NCI-H1930 (cell line): ENCODE results near the gene PRSS22.

Experiments
- DNase-seq, 2 experiments: peaks; one replicate each; lab custom pipeline; 2025; lab: John Stamatoyannopoulos, UW

Gene PRSS22

DNA sequence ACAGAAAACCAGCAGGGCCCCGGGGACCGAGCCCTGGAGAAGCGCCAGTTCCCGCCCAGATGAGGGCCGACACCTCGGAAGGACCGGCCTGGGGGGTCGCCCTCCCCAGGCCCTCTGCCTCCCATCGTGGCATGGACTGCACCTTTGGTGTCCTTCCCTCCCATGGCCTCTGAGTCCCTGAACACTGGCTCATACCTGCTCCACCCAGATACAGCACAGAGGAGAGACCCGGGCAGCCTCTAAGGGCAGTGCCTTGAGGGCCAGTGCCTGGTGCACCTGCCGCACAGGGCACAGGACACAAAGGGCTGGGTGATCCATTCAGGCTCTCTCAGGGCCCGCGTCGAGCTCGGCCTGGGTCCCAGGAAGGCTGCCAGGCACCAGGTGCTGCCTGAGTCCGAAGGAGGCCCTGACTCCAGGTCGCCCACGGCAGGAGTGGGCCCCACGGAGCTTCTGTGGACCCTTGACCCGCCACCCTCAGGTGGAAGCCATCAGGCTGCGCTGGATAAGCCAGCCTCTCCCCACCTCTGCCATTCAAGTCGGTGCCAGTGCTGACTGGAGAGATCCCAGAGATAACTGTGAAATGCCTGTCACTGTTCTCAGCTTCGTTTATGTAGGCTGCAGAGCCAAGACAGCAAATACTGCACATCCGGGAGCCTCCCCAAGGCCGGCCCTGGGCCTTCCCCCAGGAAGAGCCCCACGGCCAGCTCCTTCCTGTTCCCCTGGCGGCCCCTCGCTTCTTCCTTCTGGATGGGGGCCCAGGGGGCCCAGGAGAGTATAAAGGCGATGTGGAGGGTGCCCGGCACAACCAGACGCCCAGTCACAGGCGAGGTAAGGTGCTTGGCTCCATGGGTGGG, 28.2 kb downstream of the PRSS22 start, which contains the start of gene ZG16B:
Gene ZG16B, plus strand, starts transcription at position 803 of the 854 bp plus-strand sequence. CDS start 139 bp downstream, outside the sequence.
- DNase-seq = no peak

DNA sequence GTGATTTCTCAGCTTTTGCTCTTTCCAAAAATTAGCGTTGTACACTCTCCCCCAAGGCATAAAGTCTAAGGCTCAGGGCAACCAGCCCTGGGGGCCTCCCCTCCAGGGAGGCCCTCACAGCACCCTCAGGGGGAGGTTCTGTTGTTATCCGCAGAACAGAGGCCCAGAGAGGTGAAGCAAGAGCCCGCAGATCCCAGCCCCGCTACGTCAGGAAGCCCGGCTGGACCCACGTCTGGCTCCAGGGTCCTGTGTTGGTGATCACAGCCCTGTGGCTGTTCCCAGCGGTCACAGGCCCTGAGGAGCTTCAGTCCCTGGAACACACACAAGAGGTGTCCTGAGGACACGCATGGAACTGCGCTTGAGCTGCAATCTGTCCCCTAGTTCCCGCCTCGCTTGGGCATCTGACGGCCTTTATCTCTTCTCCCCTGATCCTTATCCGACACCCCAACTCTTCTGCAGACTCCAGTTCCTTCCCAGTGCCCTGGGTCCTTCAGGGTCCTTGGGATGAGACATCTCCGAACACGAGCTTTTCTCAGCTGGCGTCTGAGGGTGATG, 29.0 kb downstream of the PRSS22 start:
- DNase-seq = no peak

DNA sequence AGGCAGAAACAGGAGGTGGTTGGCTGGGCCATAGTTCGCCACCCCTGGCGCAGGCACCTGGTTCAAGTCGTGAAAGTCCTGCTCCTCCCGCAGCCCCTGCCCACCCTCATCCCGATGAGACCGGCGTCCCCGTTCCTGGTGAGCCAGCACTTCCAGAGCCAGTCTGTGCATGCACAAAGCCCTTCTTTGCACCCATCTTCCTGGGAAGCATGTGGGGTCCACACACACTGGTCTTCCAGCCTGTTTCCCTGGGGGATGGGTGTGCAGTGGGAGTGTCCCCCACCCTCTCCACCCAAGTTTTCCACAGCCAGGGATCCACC, 29.5 kb downstream of the PRSS22 start:
- DNase-seq = no peak

DNA sequence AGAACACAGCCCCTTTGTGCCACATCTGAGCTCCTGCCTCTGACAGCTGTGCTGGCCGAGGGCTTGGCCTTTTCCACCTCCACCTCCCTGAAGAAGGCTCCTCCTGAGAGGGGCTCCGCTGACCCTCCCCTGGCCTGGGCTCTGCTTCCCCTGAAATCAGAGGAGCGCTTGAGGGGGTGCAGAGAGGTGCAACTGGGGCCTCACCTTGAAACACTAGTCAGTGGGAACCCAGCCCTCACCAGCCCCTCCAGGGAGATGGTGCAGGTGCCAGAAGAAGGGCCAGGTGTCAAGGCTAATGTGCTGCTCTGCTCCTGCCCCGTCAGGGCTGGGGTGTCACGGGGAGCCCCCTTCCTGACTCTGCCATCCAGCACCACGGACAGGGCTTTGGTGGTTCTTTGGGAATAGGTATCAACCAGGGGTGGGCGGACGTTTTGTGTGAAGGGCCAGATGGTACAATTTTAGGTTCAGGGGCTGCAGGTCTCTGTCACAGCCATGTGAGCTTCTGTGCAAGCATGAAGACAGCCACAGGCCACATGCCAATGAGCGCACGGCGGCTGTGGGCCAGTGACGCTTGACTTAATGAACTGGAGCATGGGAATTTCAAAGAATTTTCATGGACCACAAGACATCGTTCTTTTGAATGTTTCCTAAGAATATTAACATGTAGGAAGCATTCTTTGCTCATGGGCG, 30.0 kb downstream of the PRSS22 start:
- no peak for DNase-seq

DNA sequence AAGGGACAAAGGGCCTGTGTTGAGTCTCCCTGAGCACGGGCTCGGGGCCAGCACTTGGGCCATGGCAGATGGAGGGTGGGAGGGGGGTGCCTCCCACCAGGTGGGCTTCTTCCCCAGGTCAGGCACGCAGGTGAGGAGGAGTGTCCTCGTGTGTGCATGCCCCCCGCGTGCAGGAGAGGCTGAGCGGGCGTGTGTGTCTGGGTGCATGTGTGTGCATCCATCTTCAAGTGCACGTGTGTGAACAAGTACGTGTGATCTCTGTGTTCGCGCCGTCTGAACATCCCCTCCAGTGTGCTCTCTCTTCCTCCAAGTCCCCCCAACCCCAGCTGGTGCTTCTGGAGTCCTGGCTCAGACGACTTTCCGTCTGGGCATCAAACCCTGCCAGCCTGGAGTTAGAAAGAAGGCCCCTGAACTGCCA, 30.6 kb downstream of the PRSS22 start:
- DNase-seq = no peak

DNA sequence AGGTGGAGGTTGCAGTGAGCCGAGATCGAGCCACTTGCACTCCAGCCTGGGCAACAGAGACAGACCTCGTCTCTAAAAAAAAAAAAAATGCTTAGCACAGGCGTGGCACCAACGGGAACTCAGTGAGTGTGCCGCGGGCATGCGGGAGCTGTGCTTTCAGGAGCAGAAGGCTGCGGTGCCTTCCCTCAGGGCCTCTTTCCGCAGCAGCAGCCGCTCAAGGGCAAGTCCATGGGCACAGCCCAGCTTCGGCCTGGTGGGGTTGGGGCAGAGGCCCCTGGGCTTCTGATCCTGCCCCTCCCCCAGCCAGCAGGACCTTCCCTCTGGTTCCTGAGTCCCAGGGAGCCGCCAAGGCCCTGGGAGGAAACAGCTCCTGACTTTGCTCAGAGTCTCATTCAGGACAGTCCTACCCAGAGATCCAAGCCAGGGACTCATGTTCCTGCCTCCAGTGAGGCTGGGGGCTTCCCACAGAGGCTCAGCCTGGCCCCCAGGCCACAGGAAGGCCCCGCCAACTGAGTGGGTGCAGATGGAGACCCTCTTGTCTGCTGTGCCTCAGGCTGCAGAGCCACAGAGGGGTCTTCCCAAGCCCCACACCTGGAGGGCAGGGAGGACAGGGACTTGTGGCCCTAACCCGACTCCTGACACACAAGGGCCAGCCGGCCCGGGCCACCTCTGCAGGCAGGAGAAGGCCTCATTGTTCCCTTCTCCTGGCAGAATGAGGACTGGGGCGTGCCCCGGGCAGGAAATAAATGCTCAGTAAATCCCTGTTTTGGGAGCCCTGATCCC, 31.2 kb downstream of the PRSS22 start:
- no peak for DNase-seq

DNA sequence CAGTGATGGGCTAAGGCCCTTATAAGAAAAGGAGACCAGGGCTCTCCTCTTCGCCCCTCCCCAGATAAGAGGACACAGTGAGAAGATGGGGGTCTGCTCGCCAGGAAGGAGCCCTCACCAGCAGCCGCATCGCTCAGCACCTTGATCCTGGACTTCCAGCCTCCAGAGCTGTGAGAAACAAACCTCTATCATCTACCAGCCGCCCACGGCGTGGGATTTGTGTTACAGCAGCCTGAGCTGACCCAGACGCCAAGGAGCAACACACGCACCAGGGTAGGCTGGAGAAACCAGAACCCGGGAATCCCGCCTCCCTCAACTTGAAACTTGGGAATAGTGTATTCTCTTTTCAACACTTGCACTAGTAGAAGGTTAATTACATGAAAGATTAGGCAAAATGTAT, 32.1 kb downstream of the PRSS22 start:
- DNase-seq = no peak

DNA sequence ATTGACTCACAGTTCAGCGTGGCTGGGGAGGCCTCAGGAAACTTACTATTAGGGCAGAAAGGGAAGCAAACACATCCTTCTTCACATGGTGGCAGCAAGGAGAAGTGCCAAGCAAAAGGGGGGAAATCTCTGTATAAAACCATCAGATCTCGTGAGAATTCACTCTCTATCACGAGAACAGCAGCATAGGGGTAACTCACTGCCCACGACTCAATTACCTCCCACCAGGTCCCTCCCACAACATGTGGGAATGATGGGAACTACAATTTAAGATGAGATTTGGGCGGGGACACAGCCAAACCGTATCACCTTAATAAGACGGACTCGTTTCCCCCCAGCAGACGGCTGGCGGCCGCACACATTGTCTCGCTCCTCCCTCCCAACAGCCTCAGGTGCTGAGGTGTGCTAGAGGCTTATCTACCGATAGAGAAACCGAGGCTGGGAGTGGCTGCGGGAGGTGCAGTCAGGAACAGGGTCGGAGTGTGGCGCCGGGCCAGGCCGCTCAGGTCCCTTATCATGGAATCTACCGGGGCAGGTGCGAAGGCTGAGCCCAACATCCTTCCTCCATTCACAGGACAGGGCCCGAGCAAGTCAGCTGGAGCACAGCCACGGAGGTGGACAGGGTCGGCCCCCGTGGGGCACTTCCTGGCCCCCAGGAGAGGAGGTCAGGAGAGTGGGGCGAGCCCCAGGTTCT, 32.8 kb downstream of the PRSS22 start:
- no peak for DNase-seq

DNA sequence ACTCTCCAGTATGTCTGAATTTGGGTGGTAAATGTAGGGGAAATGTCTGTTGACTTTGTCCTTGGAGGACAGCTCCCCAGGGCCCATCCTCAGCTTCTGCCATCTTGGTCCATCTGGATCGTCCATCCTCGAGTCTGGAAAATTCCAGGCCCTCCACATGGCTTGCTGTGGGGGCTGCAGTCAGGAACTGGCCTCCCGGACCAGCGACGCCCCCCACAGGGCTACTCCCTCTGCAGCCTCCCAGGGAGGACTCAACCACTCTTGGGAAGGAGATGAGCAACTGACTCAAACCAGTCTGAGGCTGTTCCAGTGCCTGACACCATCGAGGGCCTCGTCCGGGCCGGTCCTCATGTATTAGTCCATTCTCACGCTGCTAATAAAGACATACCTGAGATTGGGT, 33.3 kb downstream of the PRSS22 start:
- no peak for DNase-seq

DNA sequence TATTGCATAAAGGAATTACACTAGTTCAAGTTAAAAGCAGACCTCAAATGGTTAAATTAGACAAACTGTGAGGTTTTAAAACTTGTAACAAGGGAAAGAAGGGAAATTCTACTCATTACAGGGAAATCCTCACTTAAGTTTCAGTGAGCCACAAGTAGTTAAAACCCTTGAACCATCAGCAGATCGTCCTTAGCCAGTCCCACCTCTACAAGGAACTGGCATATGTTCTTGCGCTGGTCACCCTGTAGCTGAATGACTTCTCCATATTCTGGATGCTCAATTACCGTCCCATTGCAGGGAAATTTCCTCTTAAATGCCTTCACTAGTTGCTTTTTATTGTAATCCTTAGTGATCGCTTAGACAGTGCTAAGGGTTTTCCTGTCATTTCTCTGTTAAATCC, 35.5 kb downstream of the PRSS22 start:
- DNase-seq = no peak

DNA sequence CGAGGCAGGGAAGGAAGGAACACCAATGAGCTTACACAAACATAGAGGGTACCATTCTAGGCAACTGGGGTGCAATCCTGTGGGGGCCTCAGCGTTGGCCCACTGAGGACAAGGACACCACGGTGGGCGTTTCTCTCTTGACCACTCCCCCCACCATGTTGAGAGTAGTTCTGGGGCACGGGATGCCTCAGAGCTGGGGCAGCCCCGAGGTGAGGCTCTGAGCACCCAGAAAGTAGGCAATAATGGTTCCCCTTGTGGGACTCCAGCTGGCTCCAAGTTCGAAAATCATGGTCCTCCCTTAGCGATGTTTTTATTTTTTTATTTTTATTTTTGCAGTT, 35.8 kb downstream of the PRSS22 start:
- no peak for DNase-seq

DNA sequence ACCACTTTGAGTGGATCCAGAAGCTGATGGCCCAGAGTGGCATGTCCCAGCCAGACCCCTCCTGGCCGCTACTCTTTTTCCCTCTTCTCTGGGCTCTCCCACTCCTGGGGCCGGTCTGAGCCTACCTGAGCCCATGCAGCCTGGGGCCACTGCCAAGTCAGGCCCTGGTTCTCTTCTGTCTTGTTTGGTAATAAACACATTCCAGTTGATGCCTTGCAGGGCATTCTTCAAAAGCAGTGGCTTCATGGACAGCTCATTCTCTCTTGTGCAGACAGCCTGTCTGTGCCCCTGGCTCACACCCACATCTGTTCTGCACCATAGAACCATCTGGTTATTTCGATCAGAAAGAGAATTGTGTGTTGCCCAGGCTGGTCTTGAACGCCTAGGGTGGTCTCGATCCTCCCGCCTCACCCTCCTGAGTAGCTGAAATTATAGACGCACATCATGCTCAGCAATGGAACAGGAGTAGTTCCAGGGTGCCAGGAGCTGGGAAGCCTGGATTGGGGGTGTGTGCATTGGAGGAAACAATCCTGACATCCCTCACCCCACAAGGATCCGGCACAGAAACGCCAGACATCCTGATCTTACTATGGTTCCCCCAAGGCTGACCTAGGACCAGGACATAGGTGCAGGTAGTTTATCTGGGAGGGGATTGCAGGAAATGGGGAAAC, 36.3 kb downstream of the PRSS22 start:
- no peak for DNase-seq

DNA sequence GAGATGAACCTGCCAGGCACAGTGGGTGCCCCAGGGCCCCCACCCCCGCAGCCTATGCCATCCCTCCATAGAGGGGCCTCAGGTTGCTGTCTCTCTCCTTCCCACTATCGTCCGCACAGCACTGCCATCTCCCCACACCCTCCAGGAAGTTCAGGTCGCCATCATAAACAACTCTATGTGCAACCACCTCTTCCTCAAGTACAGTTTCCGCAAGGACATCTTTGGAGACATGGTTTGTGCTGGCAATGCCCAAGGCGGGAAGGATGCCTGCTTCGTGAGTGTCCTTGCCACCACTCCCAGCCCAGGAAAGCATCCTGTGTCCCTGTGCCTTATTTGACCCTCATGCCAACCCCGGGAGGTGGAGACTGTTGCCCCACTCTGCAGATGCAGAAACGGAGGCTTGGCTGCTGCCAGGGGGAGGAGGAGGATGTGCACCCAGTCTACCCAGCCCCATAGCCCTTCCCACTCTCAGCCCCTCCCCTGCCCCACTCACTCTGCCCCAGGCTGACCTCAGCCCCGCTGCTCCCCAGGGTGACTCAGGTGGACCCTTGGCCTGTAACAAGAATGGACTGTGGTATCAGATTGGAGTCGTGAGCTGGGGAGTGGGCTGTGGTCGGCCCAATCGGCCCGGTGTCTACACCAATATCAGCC, 37.0 kb downstream of the PRSS22 start:
- no peak for DNase-seq

DNA sequence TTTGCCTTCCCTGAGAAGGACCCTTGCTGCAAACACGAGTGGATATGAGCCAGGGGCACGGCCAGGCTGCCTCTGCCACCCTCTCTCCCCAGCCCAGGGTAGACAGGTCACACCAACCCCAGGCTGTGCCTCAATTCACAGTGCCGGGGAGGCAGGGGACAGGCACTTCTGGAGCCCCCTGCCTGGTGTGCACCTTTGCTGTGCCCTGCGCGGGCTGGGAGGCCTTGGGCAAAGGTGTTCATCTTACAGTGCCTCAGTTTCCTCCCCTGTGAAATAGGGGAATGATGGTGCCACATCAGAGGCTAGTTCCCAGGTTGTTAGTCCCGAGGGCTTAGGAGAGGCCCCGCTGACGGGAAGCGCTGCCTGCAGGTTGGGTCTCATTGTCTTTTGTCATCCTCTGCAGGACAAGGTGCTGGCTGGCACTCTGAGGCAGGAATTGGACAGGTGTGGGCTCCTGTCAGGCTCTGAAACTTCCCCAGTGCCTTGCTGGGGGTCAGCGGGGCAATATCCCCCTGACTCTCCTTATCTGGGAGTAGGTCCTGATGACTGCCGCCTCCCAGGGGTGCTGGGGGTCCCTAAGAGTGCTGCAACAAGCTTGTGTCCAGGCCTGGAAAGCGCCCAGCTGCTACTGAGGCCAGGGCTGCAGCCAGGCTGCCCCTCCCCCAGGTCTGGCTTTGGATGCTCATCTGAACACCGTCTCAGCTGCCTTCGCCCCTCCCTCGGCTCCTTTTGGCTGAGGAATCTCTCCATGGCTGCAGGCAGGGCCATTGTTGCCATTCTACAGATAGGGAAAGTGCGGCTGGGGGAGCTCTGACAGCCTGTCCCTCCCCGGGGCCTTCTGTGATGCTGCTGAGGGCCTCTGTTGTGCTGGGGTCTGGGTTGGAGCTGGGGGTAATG, 37.8 kb downstream of the PRSS22 start:
- no peak for DNase-seq

DNA sequence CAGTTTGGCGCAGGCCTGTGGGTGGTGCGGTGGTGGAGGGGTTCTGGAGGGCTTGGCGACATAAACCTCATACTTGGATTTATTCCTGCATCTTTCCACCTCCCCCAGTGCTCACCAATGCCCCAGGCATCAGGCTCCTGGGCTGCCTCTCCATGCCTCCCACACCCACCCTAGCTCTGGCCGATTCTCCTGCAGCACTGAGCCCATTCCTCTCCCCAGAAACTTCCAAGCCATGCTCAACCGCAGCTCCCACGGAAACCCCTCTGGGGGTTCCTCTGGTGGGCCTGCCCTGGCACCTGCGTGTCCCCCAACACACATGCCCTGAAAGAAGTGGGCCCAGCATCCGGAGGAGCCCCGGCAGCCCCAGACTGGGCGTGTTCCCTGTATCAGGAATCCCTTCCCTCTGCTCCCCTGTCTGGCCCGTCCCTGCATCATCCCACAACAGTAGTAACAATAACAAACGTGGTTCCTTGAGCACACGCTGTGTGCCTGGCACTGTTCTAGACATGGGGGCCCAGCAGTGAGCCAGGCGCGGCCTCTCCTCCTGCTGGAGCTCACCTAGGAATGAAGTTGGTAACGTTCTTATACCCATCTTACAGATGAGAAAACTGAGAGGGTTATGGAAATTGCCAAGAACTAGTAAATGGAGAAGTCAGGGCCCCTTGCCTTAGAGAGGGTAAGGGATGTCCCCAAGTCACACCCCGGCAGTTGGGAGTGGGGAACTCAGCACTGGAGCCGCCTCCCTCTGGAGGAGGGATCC, 38.6 kb downstream of the PRSS22 start:
- DNase-seq = no peak

DNA sequence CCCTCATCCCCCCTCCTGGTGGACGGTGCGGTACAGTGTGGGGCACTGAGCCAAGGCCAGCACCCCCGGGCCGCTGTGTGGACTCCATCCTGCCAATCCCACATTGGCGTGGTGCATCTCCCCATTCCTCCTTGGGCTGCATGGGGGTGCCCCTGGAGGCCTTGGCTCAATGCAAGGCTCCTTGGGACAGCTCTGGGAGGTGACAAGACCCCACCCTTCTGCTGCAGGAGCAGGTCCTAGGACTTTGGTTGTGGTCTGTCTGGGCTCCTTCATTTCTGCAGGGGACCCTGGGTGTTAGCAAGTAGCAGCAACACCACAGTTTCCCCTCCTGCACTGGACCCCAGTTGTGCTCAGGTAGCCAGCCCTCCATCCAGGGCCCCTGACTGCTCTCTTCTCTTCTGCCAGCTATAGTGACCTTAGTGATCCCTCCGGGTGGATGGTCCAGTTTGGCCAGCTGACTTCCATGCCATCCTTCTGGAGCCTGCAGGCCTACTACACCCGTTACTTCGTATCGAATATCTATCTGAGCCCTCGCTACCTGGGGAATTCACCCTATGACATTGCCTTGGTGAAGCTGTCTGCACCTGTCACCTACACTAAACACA, 39.6 kb downstream of the PRSS22 start:
- no peak for DNase-seq

DNA sequence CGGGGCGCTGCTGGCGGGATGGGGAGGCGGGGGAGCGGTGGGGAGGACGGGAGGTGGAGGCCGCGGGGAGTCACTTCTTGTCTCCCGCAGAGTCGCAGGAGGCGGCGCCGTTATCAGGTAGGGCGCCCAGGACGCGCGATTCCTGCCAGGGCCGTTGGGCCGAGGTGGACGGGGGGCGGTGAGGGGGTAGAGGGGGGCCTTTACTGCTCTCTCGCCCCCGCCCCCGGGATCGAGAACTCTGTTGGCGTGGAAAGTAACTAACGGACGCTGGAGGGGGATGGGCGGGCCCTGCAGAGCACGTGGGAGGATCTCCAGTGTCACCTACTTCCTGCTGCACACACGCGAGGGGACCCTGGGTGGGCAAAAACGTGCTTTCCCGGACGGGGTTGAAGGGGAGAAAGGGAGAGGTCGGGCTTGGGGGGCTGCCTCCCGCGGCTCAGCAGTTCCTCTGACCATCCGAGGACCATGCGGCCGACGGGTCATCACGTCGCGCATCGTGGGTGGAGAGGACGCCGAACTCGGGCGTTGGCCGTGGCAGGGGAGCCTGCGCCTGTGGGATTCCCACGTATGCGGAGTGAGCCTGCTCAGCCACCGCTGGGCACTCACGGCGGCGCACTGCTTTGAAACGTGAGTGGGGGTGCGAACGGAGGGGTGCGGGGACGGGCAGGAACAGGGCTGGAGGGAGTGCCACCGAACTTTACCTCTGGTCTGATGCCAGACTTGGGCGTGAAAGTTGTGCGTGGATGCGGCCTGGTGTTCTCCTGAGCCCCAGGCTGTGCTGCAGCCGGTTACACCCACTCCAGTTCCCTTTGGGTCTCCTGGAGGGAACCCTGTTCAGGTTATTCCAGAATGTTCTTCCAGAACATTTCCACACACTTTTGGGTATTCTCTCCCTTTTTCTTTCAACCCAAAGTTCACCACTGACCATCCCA, 40.4 kb downstream of the PRSS22 start:
- no peak for DNase-seq
